K562 (cell line): ENCODE data around the gene SIGLEC11. TPM values are rescaled to one million over a fixed set of nuclear protein-coding genes. Genes with fewer than 3 reads are reported as not detected.

ENCODE experiments used
- CBX1 ChIP-seq: sonication (generic); IDR thresholded peaks from 2 replicates; pipeline ENCODE4 v1.6.1; 2016; ENCODE audit warnings: antibody characterized with exemption, low read depth, mild to moderate bottlenecking
- DIDO1 ChIP-seq: fragments of 450-650 bp; IDR thresholded peaks from 2 replicates; pipeline ENCODE4 v1.6.1; 2016; ENCODE audit warnings: low read depth, missing biosample characterization, missing genetic modification characterization
- ELF2 ChIP-seq: fragments of 250-450 bp; sonication (Bioruptor Pico); IDR thresholded peaks from 2 replicates; pipeline ENCODE4 v1.5.0; 2021; ENCODE audit warnings: mild to moderate bottlenecking
- FOXO4 ChIP-seq: fragments of 450-650 bp; formaldehyde crosslinking; IDR thresholded peaks from 2 replicates; pipeline ENCODE4 v1.4.0; 2020; ENCODE audit warnings: mild to moderate bottlenecking, moderate library complexity
- HNRNPH1 ChIP-seq: fragments of 200-400 bp; formaldehyde crosslinking; optimal IDR thresholded peaks from 2 replicates; pipeline ENCODE3; 2017; ENCODE audit warnings: low read depth, mild to moderate bottlenecking, low read length, moderate library complexity
- HOXB6 ChIP-seq: fragments of 250-450 bp; sonication (Bioruptor Pico); IDR thresholded peaks from 2 replicates; pipeline ENCODE4 v1.5.1; 2022; ENCODE audit warnings: mild to moderate bottlenecking, borderline replicate concordance
- ID3 ChIP-seq, 2 experiments: fragments of 250-450 bp in 1 of 2; fragments of 450-650 bp in 1 of 2; sonication (Bioruptor Pico) in 1 of 2; IDR thresholded peaks; 2 replicates each; pipeline versions ENCODE4 v1.6.1 to v1.8.0; 2016 to 2021; ENCODE audit warnings: mild to moderate bottlenecking in 2 of 2, moderate library complexity in 2 of 2, missing compliant biosample characterization in 1 of 2, missing genetic modification characterization in 1 of 2
- MEF2A ChIP-seq: IDR thresholded peaks from 2 replicates; pipeline ENCODE4 v1.6.1; 2011; ENCODE audit warnings: low read depth, mild to moderate bottlenecking, low read length, moderate library complexity; ENCODE audit not compliant: control insufficient read depth
- POLR2AphosphoS2 ChIP-seq: IDR thresholded peaks from 2 replicates; pipeline ENCODE4 v1.6.1; 2012; ENCODE audit warnings: low read length, improper control_type of control experiment
- POLR2G ChIP-seq: fragments of 200-400 bp; formaldehyde crosslinking; IDR thresholded peaks from 2 replicates; pipeline ENCODE4 v1.6.1; 2017; ENCODE audit warnings: low read depth, mild to moderate bottlenecking, antibody characterized with exemption, low read length, moderate library complexity
- PPARD ChIP-seq: fragments of 250-450 bp; sonication (Bioruptor Pico); IDR thresholded peaks from 2 replicates; pipeline ENCODE4 v1.8.0; 2022; ENCODE audit warnings: inconsistent platforms, mild to moderate bottlenecking, moderate library complexity
- ZBTB26 ChIP-seq: fragments of 450-650 bp; formaldehyde crosslinking; IDR thresholded peaks from 2 replicates; pipeline ENCODE4 v1.4.0; 2022; ENCODE audit warnings: missing genetic modification characterization
- ZEB2 ChIP-seq: fragments of 450-650 bp; IDR thresholded peaks from 2 replicates; pipeline ENCODE4 v1.6.1; 2016
- ZNF232 ChIP-seq: sonication (generic); formaldehyde crosslinking; IDR thresholded peaks from 2 replicates; pipeline ENCODE4 v1.8.0; 2022; ENCODE audit warnings: mild to moderate bottlenecking, missing genetic modification reagents
- ZNF436 ChIP-seq: fragments of 250-450, 450-650 bp; sonication (Bioruptor Pico); formaldehyde crosslinking; IDR thresholded peaks from 2 replicates; pipeline ENCODE4 v1.7.0; 2020; ENCODE audit warnings: mild to moderate bottlenecking
- ZNF717 ChIP-seq: fragments of 250-450 bp; sonication (Bioruptor Pico); IDR thresholded peaks from 2 replicates; pipeline ENCODE4 v1.5.0; 2021
- polyA plus RNA-seq, 8 experiments: library from polyadenylated mRNA; depleted of rRNA in 4 of 8; stranded (reverse) in 5 of 8; unstranded in 3 of 8; fragments of >200 nt; fragmentation: Nextera tagmentation in 2 of 8; fragmentation: Illumina TruSeq in 1 of 8; extraction: Ambion mirVana in 2 of 8; extraction: Trizol in 1 of 8; gene quantifications; 2 replicates each; pipeline versions ENCODE4 v1.2.1 to v1.2.3, GENCODE V29; 2011 to 2014; ENCODE audit warnings: inconsistent platforms in 1 of 8, missing spikeins in 1 of 8
- total RNA-seq, 7 experiments: library from RNA; depleted of rRNA in 6 of 7; stranded (reverse); fragments of >200 nt in 6 of 7; fragmentation: Illumina TruSeq in 2 of 7; extraction: Trizol in 2 of 7; gene quantifications; 2 replicates each; pipeline versions ENCODE4 v1.2.1 to v1.2.3, GENCODE V29; 2011 to 2021; ENCODE audit warnings: low replicate concordance in 1 of 7

Gene SIGLEC11
- total and polyA plus RNA-seq, 9 of the 15 experiments (the other 6 are each of a cell fraction or from before 2014, with no cell fraction given), result not detected

- TF ChIP-seq POLR2G, result peak; percentile 48
- TF ChIP-seq CBX1, result 0 out of 2 replicates have a peak, but pooled peaks have one; percentile 40
- no peak for TF ChIP-seq HNRNPH1
- 0 out of 2 replicates have a peak, but pooled peaks have one; percentile 21 for TF ChIP-seq ZNF717 (CRISPR knock-in tag)
- no peak for TF ChIP-seq ZNF232 (CRISPR knock-in tag)
- TF ChIP-seq ZBTB26, result peak; percentile 99
- TF ChIP-seq ZNF436 (CRISPR knock-in tag), result 0 out of 2 replicates have a peak, but pooled peaks have one; percentile 31
- 0 out of 2 replicates have a peak, but pooled peaks have one; percentile 57 for TF ChIP-seq ELF2 (CRISPR knock-in tag)
- TF ChIP-seq FOXO4 (CRISPR knock-in tag), result 0 out of 2 replicates have a peak, but pooled peaks have one; percentile 16
- peak; percentile 76; the same call in 1 of the 2 replicates for TF ChIP-seq POLR2AphosphoS2
- TF ChIP-seq MEF2A, result no peak
- TF ChIP-seq ID3 (CRISPR knock-in tag; IDR thresholded peaks at IDR 0.05), result no peak
- no peak for TF ChIP-seq ID3 (tag; IDR thresholded peaks at IDR 0.05)
- peak; percentile 96 for TF ChIP-seq HOXB6 (CRISPR knock-in tag)
- TF ChIP-seq PPARD (CRISPR knock-in tag), result no peak
- TF ChIP-seq ZEB2, result peak; percentile 19; the same call in 1 of the 2 replicates
- TF ChIP-seq DIDO1 (tag), result no peak
- TF ChIP-seq, all 486 proteins: peak for 51
Observed at GRCh38 chr19:49933643-49934042, 27.3 kb downstream of the SIGLEC11 start (continued).
